WTC11 (cell line): Measurements from ENCODE around the gene CPEB3.
"Not testable (repeated sequence)": the region's sequence is repeated elsewhere in the genome, so short reads cannot be mapped to it uniquely, and the experiment has no call there.

Source experiments
- ATF6 ChIP-seq: sonication (generic); formaldehyde crosslinking; IDR thresholded peaks from 2 replicates; pipeline ENCODE4 v1.8.1; 2023; ENCODE audit warnings: mild to moderate bottlenecking, missing genetic modification reagents
- CTCF ChIP-seq: fragments of 200-600 bp; IDR thresholded peaks from 2 replicates; pipeline ENCODE4 v1.8.0; 2022; ENCODE audit warnings: antibody characterized with exemption
- FOXK1 ChIP-seq: sonication (generic); formaldehyde crosslinking; IDR thresholded peaks from 2 replicates; pipeline ENCODE4 v1.8.0; 2022; ENCODE audit warnings: mild to moderate bottlenecking, moderate library complexity, missing genetic modification reagents
- ZNF671 ChIP-seq: fragments of 250-450 bp; sonication (Bioruptor Pico); IDR thresholded peaks from 2 replicates; pipeline ENCODE4 v1.8.0; 2021; ENCODE audit warnings: mild to moderate bottlenecking

- not testable (repeated sequence) for TF ChIP-seq FOXK1 (CRISPR knock-in tag); ATF6; CTCF; ZNF671
Measured at GRCh38 chr10:92134049-92134448, 156.8 kb downstream of the CPEB3 start.
